Measurements from ENCODE around the gene ARHGAP15.

ARHGAP15 gene

GRCh38 chr2:143674051-143674450, 544.8 kb downstream of the ARHGAP15 start:
- no peak for DNase-seq

GRCh38 chr2:143675021-143675420, 545.8 kb downstream of the ARHGAP15 start:
- no peak for DNase-seq

- DNase-seq: no peak
Measured at GRCh38 chr2:143679617-143680016, 550.4 kb downstream of the ARHGAP15 start.

GRCh38 chr2:143680885-143681405, 551.7 kb downstream of the ARHGAP15 start:
- DNase-seq: no peak

- DNase-seq: no peak
Measured at GRCh38 chr2:143682436-143683055, 553.3 kb downstream of the ARHGAP15 start.

- DNase-seq: no peak
Measured at GRCh38 chr2:143683977-143684376, 554.8 kb downstream of the ARHGAP15 start.

GRCh38 chr2:143684551-143685320, 555.5 kb downstream of the ARHGAP15 start:
- no peak for DNase-seq

- DNase-seq: no peak
Measured at GRCh38 chr2:143685421-143686078, 556.3 kb downstream of the ARHGAP15 start.

GRCh38 chr2:143686585-143687164, 557.5 kb downstream of the ARHGAP15 start:
- DNase-seq: no peak

- no peak for DNase-seq
Measured at GRCh38 chr2:143688248-143688647, 559.0 kb downstream of the ARHGAP15 start.

GRCh38 chr2:143688815-143689214, 559.6 kb downstream of the ARHGAP15 start:
- DNase-seq: no peak

- DNase-seq: no peak
Measured at GRCh38 chr2:143689541-143689940, 560.3 kb downstream of the ARHGAP15 start.

GRCh38 chr2:143690235-143690634, 561.0 kb downstream of the ARHGAP15 start:
- DNase-seq: no peak

- no peak for DNase-seq
Measured at GRCh38 chr2:143691121-143691520, 561.9 kb downstream of the ARHGAP15 start.

- no peak for DNase-seq
Measured at GRCh38 chr2:143692162-143692561, 562.9 kb downstream of the ARHGAP15 start.

GRCh38 chr2:143692967-143693366, 563.7 kb downstream of the ARHGAP15 start:
- DNase-seq: no peak

GRCh38 chr2:143694335-143694734, 565.1 kb downstream of the ARHGAP15 start:
- no peak for DNase-seq

GRCh38 chr2:143696651-143697050, 567.4 kb downstream of the ARHGAP15 start:
- DNase-seq: no peak

GRCh38 chr2:143697744-143698143, 568.5 kb downstream of the ARHGAP15 start:
- no peak for DNase-seq

- no peak for DNase-seq
Measured at GRCh38 chr2:143698352-143698751, 569.1 kb downstream of the ARHGAP15 start.

- no peak for DNase-seq
Measured at GRCh38 chr2:143698888-143699570, 569.8 kb downstream of the ARHGAP15 start.

GRCh38 chr2:143700865-143701264, 571.6 kb downstream of the ARHGAP15 start:
- DNase-seq: no peak

GRCh38 chr2:143701785-143702184, 572.6 kb downstream of the ARHGAP15 start:
- DNase-seq: no peak
